PC-3 (cell line): ENCODE data around the gene TMC1.

Source experiments
- EZH2phosphoT487 ChIP-seq: fragments of 300-600 bp; sonication (generic); IDR thresholded peaks from 2 replicates; pipeline ENCODE4 v1.6.1; 2018; ENCODE audit warnings: mild to moderate bottlenecking, antibody characterized with exemption, low read length, borderline replicate concordance
- TF ChIP-seq, protein P1 (sequence below): fragments of 300-600 bp; sonication (generic); conservative IDR thresholded peaks from 2 replicates; pipeline ENCODE4 v1.5.1; 2017; ENCODE audit warnings: antibody characterized with exemption, low read depth, mild to moderate bottlenecking, low read length

GRCh38 chr9:72763022-72763421 lies 241.6 kb downstream of the TMC1 start:
- no peak for TF ChIP-seq EZH2phosphoT487
- TF ChIP-seq, protein P1, sequence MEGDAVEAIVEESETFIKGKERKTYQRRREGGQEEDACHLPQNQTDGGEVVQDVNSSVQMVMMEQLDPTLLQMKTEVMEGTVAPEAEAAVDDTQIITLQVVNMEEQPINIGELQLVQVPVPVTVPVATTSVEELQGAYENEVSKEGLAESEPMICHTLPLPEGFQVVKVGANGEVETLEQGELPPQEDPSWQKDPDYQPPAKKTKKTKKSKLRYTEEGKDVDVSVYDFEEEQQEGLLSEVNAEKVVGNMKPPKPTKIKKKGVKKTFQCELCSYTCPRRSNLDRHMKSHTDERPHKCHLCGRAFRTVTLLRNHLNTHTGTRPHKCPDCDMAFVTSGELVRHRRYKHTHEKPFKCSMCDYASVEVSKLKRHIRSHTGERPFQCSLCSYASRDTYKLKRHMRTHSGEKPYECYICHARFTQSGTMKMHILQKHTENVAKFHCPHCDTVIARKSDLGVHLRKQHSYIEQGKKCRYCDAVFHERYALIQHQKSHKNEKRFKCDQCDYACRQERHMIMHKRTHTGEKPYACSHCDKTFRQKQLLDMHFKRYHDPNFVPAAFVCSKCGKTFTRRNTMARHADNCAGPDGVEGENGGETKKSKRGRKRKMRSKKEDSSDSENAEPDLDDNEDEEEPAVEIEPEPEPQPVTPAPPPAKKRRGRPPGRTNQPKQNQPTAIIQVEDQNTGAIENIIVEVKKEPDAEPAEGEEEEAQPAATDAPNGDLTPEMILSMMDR: no peak
